SK-N-SH treated with all-trans-retinoic acid at 6 μM for 48 hours (cell line): ENCODE results near the gene FAM25G.
"Not testable (repeated sequence)": the region's sequence is repeated elsewhere in the genome, so short reads cannot be mapped to it uniquely, and the experiment has no call there.

Experiments used
- ESRRG ChIP-seq: fragments of 250-450 bp; sonication (Bioruptor Pico); IDR thresholded peaks from 2 replicates; pipeline ENCODE4 v1.6.1; 2021; ENCODE audit warnings: mild to moderate bottlenecking
- RARB ChIP-seq: fragments of 250-450 bp; sonication (Bioruptor Pico); IDR thresholded peaks from 2 replicates; pipeline ENCODE4 v1.8.0; 2021; ENCODE audit warnings: mild to moderate bottlenecking, moderate library complexity
- ZC3H10 ChIP-seq: fragments of 250-450 bp; sonication (Bioruptor Pico); IDR thresholded peaks from 2 replicates; pipeline ENCODE4 v1.5.1; 2021; ENCODE audit warnings: mild to moderate bottlenecking, moderate library complexity
- TF ChIP-seq, protein P1 (sequence below): fragments of 250-450 bp; sonication (Bioruptor Pico); IDR thresholded peaks from 2 replicates; pipeline ENCODE4 v1.5.0; 2020; ENCODE audit warnings: mild to moderate bottlenecking, moderate library complexity

DNA sequence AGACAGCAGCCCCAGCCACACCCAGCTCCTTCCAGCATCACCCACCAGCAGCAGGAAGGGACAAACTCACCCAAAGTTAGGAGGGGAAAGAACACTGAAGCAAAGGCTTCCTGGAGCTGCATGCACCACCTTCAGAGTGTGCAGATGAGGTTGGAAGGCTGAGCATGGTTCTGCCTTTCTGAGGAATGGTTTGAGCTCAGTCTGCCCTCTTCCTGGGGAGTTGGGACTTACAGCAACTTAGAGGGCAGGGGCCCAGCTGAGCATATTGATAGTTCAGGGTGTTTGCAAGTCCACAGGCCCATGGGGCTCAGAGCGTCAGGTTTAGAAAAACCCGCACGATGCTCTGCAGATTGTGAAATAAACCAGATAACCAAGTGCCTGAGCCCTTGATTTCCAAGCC lies 11.4 kb downstream of the FAM25G start:
- not testable (repeated sequence) for TF ChIP-seq RARB (CRISPR knock-in tag); ESRRG; ZC3H10 (CRISPR knock-in tag)
- TF ChIP-seq, protein P1, sequence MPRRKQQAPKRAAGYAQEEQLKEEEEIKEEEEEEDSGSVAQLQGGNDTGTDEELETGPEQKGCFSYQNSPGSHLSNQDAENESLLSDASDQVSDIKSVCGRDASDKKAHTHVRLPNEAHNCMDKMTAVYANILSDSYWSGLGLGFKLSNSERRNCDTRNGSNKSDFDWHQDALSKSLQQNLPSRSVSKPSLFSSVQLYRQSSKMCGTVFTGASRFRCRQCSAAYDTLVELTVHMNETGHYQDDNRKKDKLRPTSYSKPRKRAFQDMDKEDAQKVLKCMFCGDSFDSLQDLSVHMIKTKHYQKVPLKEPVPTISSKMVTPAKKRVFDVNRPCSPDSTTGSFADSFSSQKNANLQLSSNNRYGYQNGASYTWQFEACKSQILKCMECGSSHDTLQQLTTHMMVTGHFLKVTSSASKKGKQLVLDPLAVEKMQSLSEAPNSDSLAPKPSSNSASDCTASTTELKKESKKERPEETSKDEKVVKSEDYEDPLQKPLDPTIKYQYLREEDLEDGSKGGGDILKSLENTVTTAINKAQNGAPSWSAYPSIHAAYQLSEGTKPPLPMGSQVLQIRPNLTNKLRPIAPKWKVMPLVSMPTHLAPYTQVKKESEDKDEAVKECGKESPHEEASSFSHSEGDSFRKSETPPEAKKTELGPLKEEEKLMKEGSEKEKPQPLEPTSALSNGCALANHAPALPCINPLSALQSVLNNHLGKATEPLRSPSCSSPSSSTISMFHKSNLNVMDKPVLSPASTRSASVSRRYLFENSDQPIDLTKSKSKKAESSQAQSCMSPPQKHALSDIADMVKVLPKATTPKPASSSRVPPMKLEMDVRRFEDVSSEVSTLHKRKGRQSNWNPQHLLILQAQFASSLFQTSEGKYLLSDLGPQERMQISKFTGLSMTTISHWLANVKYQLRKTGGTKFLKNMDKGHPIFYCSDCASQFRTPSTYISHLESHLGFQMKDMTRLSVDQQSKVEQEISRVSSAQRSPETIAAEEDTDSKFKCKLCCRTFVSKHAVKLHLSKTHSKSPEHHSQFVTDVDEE (CRISPR knock-in tag) = not testable (repeated sequence)
